ENCODE measurements around the gene CERS1. TPM values are rescaled to one million over a fixed set of nuclear protein-coding genes. Genes with fewer than 3 reads are reported as not detected.

CERS1 gene
- total and polyA plus RNA-seq, 8 donors: 0.20 to 4.0 (median 3.4) TPM

- H3K9me3 ChIP-seq: no peaks in the 10 kb centered on the region
- H3K27me3 ChIP-seq: no peaks in the 10 kb centered on the region
- intact Hi-C loops (cut with DNase I): loop anchor here in 1 of 2 donors (10.0 kb wide), 1 partner anchor 392 kb away; no protein-coding TSS in a partner anchor
- H3K27ac ChIP-seq: peak overlapping the region; percentile 19 to 96
- TF ChIP-seq, protein P1, sequence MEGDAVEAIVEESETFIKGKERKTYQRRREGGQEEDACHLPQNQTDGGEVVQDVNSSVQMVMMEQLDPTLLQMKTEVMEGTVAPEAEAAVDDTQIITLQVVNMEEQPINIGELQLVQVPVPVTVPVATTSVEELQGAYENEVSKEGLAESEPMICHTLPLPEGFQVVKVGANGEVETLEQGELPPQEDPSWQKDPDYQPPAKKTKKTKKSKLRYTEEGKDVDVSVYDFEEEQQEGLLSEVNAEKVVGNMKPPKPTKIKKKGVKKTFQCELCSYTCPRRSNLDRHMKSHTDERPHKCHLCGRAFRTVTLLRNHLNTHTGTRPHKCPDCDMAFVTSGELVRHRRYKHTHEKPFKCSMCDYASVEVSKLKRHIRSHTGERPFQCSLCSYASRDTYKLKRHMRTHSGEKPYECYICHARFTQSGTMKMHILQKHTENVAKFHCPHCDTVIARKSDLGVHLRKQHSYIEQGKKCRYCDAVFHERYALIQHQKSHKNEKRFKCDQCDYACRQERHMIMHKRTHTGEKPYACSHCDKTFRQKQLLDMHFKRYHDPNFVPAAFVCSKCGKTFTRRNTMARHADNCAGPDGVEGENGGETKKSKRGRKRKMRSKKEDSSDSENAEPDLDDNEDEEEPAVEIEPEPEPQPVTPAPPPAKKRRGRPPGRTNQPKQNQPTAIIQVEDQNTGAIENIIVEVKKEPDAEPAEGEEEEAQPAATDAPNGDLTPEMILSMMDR (IDR thresholded peaks at IDR 0.05): peak; percentile 77
- peaks cover 0 to 39% of the 10 kb centered on the region in 2 donors for H3K36me3 ChIP-seq
- no peak overlapping the region for H3K4me3 ChIP-seq
- ATAC-seq (peak; percentile 91), DNase-seq (peak; percentile 78 to 92 (median 85))
- peaks cover 28 to 84% of the 10 kb centered on the region in 2 donors for H3K4me1 ChIP-seq
These were observed 49.0 kb downstream of the CERS1 start for GRCh38 chr19:18846862-18847548.

GRCh38 chr19:18845961-18846360, 50.0 kb downstream of the CERS1 start:
- DNase-seq: no peak
- H3K27ac ChIP-seq: no peak overlapping the region
- TF ChIP-seq, protein P1 (IDR thresholded peaks at IDR 0.05): no peak
- H3K9me3 ChIP-seq: no peaks in the 10 kb centered on the region
- H3K27me3 ChIP-seq: no peaks in the 10 kb centered on the region
- peaks cover 0 to 33% of the 10 kb centered on the region in 2 donors for H3K36me3 ChIP-seq
- H3K4me1 ChIP-seq: peaks cover 28 to 93% of the 10 kb centered on the region in 2 donors
- ATAC-seq: no peak
- intact Hi-C loops (cut with DNase I): loop anchor here in 1 of 2 donors (10.0 kb wide), 1 partner anchor 391 kb away; no protein-coding TSS in a partner anchor
- H3K4me3 ChIP-seq: no peak overlapping the region

- Histone ChIP-seq H3K36me3 (peaks cover 0 to 22% of the 10 kb centered on the region in 2 donors), H3K27me3 (no peaks in the 10 kb centered on the region), H3K4me1 (peaks cover 29 to 95% of the 10 kb centered on the region in 2 donors), H3K4me3 (no peak overlapping the region), H3K27ac (no peak overlapping the region), H3K9me3 (no peaks in the 10 kb centered on the region)
- peak in 1 of 4 donors; percentile 58 for DNase-seq
- intact Hi-C loops (cut with DNase I): loop anchor here in 1 of 2 donors (10.0 kb wide), 1 partner anchor 390 kb away; no protein-coding TSS in a partner anchor
- ATAC-seq: no peak
- TF ChIP-seq, protein P1 (IDR thresholded peaks at IDR 0.05): no peak
These were observed 51.1 kb downstream of the CERS1 start for GRCh38 chr19:18844806-18845329.

DNA sequence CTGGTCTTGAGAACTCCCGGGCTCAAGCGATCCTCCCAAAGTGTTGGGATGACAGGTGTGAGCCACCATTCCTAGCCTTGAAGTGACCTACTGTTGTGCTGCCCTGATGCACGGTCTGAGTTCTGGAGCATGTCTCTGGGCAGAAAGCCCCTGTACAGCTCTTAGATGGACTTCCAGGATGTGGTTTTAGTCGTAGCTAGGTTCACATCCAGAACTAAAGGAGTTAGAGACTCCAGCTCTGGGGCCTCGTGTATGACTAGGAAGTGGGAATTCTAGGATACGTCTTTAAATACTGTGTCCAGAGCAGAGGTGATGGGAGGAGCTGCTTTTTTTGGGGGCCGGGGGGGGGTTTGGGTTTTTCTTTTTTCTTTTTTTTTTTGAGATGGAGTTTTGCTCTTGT, 52.0 kb downstream of the CERS1 start:
- no peaks in the 10 kb centered on the region for H3K9me3 ChIP-seq
- H3K27me3 ChIP-seq: no peaks in the 10 kb centered on the region
- intact Hi-C loops (cut with DNase I): loop anchor here in 1 of 2 donors (10.0 kb wide), 1 partner anchor 389 kb away; no protein-coding TSS in a partner anchor
- ATAC-seq (no peak), DNase-seq (no peak)
- TF ChIP-seq, protein P1 (IDR thresholded peaks at IDR 0.05): no peak
- no peak overlapping the region for H3K27ac ChIP-seq
- peaks cover 29 to 95% of the 10 kb centered on the region in 2 donors for H3K4me1 ChIP-seq
- peaks cover 0 to 24% of the 10 kb centered on the region in 2 donors for H3K36me3 ChIP-seq
- H3K4me3 ChIP-seq: no peak overlapping the region

DNA sequence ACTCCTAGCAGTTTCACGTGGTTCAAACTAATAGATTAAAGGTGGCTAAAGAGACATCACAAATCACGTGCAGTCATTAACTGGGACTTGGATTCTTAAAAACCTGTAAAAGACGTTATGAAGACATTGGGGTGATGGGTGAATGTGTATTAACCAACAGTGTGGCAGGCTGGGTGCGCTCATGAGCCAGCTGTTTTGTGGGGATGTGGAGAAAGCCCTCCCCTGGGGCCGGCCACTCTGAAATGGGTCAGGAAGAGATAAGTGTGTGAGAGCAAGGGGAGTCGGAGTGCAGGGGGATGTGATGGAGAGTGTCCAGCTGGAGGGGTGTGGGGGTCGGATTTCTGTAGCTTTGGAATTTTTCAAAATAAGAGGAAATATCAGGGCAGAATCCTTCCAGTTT, 53.8 kb downstream of the CERS1 start:
- ATAC-seq: no peak
- no peak overlapping the region for H3K4me3 ChIP-seq
- TF ChIP-seq, protein P1 (IDR thresholded peaks at IDR 0.05): no peak
- peaks cover 0 to 24% of the 10 kb centered on the region in 2 donors for H3K36me3 ChIP-seq
- no peak overlapping the region for H3K27ac ChIP-seq
- no peak for DNase-seq
- intact Hi-C loops (cut with DNase I): loop anchor here in 1 of 2 donors (10.0 kb wide), 1 partner anchor 387 kb away; no protein-coding TSS in a partner anchor
- H3K27me3 ChIP-seq: no peaks in the 10 kb centered on the region
- H3K4me1 ChIP-seq: peaks cover 20 to 95% of the 10 kb centered on the region in 2 donors
- H3K9me3 ChIP-seq: no peaks in the 10 kb centered on the region
